SK-N-MC (cell line): ENCODE data around the gene CNGB1.

Source experiments
- EZH2 ChIP-seq: fragments of 200-600 bp; sonication (generic); IDR thresholded peaks from one replicate; pipeline ENCODE4 v1.6.1; 2017; ENCODE audit warnings: antibody characterized with exemption
- POLR2AphosphoS5 ChIP-seq: IDR thresholded peaks from 2 replicates; pipeline ENCODE4 v1.6.1; 2012; ENCODE audit warnings: mild to moderate bottlenecking, low read depth, low read length, borderline replicate concordance

- no peak for TF ChIP-seq EZH2
- no peak for TF ChIP-seq POLR2AphosphoS5
These were observed at the start of gene CNGB1 for GRCh38 chr16:57970970-57971369.
